ENCODE measurements around the gene POLD2. TPM values are rescaled to one million over a fixed set of nuclear protein-coding genes. Genes with fewer than 3 reads are reported as not detected.

The POLD2 gene
- total RNA-seq, 1 experiment from 2014 or later = 131 TPM

DNA sequence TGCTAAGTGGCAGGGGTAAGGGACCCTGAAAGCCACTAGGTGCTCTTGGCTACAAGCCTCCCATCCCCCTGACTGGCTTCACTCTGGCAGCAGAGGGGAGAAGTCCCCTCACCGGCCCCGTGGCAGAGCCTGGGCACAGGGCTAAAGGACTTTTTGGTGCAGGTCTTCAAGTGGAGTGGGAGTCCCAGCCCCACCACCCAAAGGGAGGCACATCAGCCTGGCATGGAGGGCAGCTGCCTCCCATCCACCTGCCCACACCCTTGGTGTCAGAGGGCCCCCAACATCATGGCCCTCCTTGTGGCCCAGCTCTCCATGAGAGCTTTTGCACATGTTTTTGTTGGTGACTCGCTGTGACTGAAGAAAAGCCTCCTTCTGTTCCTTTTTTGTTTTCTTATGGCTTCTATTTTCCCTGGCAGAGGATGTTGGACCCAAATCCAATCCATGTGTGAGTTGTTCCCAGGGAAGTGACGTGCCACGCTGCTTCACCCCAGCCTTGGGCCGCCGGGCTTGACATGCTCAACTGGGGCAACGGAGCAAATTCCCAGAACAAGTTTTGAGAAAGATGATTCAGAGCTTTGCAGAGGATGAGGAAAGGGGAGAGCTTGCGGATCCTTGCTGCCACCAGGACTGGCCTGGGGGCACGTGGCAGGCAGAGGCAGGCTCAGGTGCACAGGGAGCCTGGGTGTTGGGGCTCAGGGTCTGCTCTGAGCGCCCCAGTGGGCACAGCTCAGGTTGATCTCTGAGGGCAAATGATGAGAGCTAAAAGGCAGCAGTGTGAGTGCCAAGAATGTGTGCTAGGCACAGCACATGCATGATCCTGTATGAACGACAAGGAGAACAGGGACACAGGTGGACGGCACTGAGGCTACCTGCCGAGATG is 21.1 kb downstream of the POLD2 start:
- Histone ChIP-seq H2BK15ac (ENCODE audit: low read depth, low read length) (no peak overlapping the region), H2BK20ac (ENCODE audit: low read depth, low read length, poor library complexity, severe bottlenecking) (no peak overlapping the region), H4K5ac (ENCODE audit: insufficient read length, low read depth, low read length) (no peak overlapping the region), H3K56ac (ENCODE audit: insufficient read length, low read depth, low read length) (no peak overlapping the region), H2BK5ac (ENCODE audit: insufficient read length, low read length) (no peak overlapping the region), H3K27ac (ENCODE audit: insufficient read length, low read depth, low read length) (no peak overlapping the region), H3K23me2 (ENCODE audit: insufficient read length, low read depth, low read length, poor library complexity, severe bottlenecking) (peaks cover 10% of the 10 kb centered on the region), H3K4me2 (ENCODE audit: insufficient read depth, insufficient read length, low read length) (no peak overlapping the region), H4K91ac (ENCODE audit: insufficient read length, low read depth, low read length) (no peak overlapping the region), H2AK5ac (ENCODE audit: insufficient read length, low read length) (no peak overlapping the region), H3T11ph (ENCODE audit: low read length) (no peak overlapping the region), H3K18ac (ENCODE audit: insufficient read length, low read depth, low read length) (no peak overlapping the region), H4K8ac (replicated peaks; ENCODE audit: insufficient read length, low read depth, low read length) (no peak overlapping the region), H3K79me2 (ENCODE audit: insufficient read depth, low read length) (no peaks in the 10 kb centered on the region), H3K4me1 (ENCODE audit: insufficient read depth, low read length) (no peaks in the 10 kb centered on the region; the same call in 1 of the 2 replicates), H3K4ac (ENCODE audit: low read depth, low read length) (no peak overlapping the region), H3K27me3 (ENCODE audit: insufficient read depth, low read length) (no peaks in the 10 kb centered on the region; the same call in 1 of the 2 replicates), H3K23ac (ENCODE audit: insufficient read length, low read depth, low read length) (no peak overlapping the region), H3K79me1 (ENCODE audit: insufficient read depth, low read depth, low read length, poor library complexity, severe bottlenecking) (no peaks in the 10 kb centered on the region), H4K20me1 (ENCODE audit: control insufficient read depth, insufficient read depth, insufficient read length) (no peaks in the 10 kb centered on the region), H2BK12ac (ENCODE audit: insufficient read length, low read depth, low read length) (no peak overlapping the region), H2AFZ (ENCODE audit: low read length) (no peak overlapping the region), H3K9ac (ENCODE audit: extremely low read depth, insufficient read length, low read length) (no peak overlapping the region), H3K14ac (ENCODE audit: insufficient read depth, low read length) (no peak overlapping the region), H3K9me3 (ENCODE audit: control insufficient read depth, low read depth, low read length) (no peaks in the 10 kb centered on the region), H2BK120ac (ENCODE audit: low read depth, low read length, poor library complexity, severe bottlenecking) (no peak overlapping the region)
- Mint-ChIP-seq H3K36me3 (ENCODE audit: insufficient read depth in 1 of 3, low read depth in 3 of 3) (peaks cover 0 to 2% (median 2%) of the 10 kb centered on the region in 3 experiments; a peak in 4 of 7 replicates), H3K9me3 (no peaks in the 10 kb centered on the region; a peak in 1 of 5 replicates), H3K27ac (no peak overlapping the region), H3K27me3 (ENCODE audit: low read depth) (peaks cover 34% of the 10 kb centered on the region), H3K4me1 (peaks cover 11 to 21% of the 10 kb centered on the region in 2 experiments), H3K4me3 (peak overlapping the region in 1 of 2 experiments; percentile 25; a peak in 2 of 5 replicates)
- TF ChIP-seq, protein P1, sequence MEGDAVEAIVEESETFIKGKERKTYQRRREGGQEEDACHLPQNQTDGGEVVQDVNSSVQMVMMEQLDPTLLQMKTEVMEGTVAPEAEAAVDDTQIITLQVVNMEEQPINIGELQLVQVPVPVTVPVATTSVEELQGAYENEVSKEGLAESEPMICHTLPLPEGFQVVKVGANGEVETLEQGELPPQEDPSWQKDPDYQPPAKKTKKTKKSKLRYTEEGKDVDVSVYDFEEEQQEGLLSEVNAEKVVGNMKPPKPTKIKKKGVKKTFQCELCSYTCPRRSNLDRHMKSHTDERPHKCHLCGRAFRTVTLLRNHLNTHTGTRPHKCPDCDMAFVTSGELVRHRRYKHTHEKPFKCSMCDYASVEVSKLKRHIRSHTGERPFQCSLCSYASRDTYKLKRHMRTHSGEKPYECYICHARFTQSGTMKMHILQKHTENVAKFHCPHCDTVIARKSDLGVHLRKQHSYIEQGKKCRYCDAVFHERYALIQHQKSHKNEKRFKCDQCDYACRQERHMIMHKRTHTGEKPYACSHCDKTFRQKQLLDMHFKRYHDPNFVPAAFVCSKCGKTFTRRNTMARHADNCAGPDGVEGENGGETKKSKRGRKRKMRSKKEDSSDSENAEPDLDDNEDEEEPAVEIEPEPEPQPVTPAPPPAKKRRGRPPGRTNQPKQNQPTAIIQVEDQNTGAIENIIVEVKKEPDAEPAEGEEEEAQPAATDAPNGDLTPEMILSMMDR (conservative IDR thresholded peaks at IDR 0.05) = no peak
- no peak for DNase-seq
- WGBS (ENCODE audit: extremely low coverage, insufficient read length, low lambda C conversion rate) = no CpG with 5 or more reads among the region's 14 CpGs
